Calu3 (cell line): ENCODE results near the gene SRSF4. TPM values are rescaled to one million over a fixed set of nuclear protein-coding genes. Genes with fewer than 3 reads are reported as not detected.

ENCODE experiments used
- BruUV-seq: library from RNA; stranded (reverse); fragments of 400-500 nt; replicated peaks from 2 replicates; lab custom pipeline; 2021; lab: Mats Ljungman, UMichigan
- CTCF ChIA-PET: fragments of 300-600 bp; sonication (Branson Sonifier 250); formaldehyde crosslinking; loops from one replicate; lab custom pipeline; 2022; ENCODE audit warnings: antibody characterized with exemption; lab: Charles Lee
- DNase-seq: peaks from one replicate; pipeline ENCODE4 v3.0.0; 2022
- H3K27ac Mint-ChIP-seq: one replicate; pipeline ENCODE4 v1.8.0; 2022; ENCODE audit warnings: mixed read lengths; ENCODE audit not compliant: unreplicated experiment
- H3K27me3 Mint-ChIP-seq: one replicate; pipeline ENCODE4 v1.8.0; 2022; ENCODE audit warnings: mixed read lengths; ENCODE audit not compliant: unreplicated experiment
- H3K36me3 Mint-ChIP-seq: one replicate; pipeline ENCODE4 v1.8.0; 2022; ENCODE audit warnings: mild to moderate bottlenecking, moderate library complexity, mixed read lengths; ENCODE audit not compliant: insufficient read depth, unreplicated experiment
- H3K4me1 Mint-ChIP-seq: one replicate; pipeline ENCODE4 v1.8.0; 2022; ENCODE audit warnings: mild to moderate bottlenecking, low read depth, mixed read lengths; ENCODE audit not compliant: unreplicated experiment
- H3K4me3 Mint-ChIP-seq: one replicate; pipeline ENCODE4 v1.8.0; 2022; ENCODE audit warnings: mild to moderate bottlenecking, low read depth, moderate library complexity, mixed read lengths; ENCODE audit not compliant: unreplicated experiment
- H3K9me3 Mint-ChIP-seq: one replicate; pipeline ENCODE4 v1.8.0; 2022; ENCODE audit warnings: low read depth, mixed read lengths; ENCODE audit not compliant: unreplicated experiment
- intact Hi-C: fragments of 100-400 bp; cut with micrococcal nuclease; formaldehyde crosslinking; loops from one replicate; pipeline ENCODE4 v1.10.0; 2022; ENCODE audit not compliant: unreplicated experiment
- total RNA-seq: library from RNA; stranded (reverse); gene quantifications from 2 replicates; pipeline ENCODE4 v1.2.3, GENCODE V29; 2022
- TF ChIP-seq, protein P1 (sequence below): fragments of 200-600 bp; IDR thresholded peaks from one replicate; pipeline ENCODE4 v1.8.0; 2022; ENCODE audit warnings: antibody characterized with exemption; ENCODE audit not compliant: unreplicated experiment

Gene SRSF4
- total RNA-seq, 1 experiment from 2014 or later, result 65.4 TPM

DNA sequence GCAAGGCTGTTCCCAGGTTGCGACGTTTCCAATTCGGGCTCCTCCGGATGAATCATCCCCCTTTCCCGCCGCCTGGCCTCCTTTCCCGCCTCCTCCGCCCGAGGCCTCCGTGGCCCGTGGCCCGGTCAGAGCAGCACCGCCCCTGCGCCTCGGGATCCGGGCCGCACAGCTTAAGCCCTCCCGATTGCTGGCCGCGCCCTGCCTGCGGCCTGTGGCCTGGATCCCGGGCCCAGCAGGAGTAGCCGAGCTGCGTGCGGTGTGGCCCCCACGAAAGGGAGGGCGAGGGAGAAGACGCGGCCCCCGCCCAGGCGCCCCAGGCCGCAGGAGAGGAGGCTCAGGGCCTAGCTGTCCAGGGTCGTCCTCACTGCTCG is 59.0 kb downstream of the SRSF4 start:
- Mint-ChIP-seq H3K4me3 (peak overlapping the region; percentile 61), H3K27ac (no peak overlapping the region), H3K36me3 (peaks cover 15% of the 10 kb centered on the region), H3K9me3 (no peaks in the 10 kb centered on the region), H3K4me1 (no peaks in the 10 kb centered on the region), H3K27me3 (peaks cover 29% of the 10 kb centered on the region)
- TF ChIP-seq, protein P1, sequence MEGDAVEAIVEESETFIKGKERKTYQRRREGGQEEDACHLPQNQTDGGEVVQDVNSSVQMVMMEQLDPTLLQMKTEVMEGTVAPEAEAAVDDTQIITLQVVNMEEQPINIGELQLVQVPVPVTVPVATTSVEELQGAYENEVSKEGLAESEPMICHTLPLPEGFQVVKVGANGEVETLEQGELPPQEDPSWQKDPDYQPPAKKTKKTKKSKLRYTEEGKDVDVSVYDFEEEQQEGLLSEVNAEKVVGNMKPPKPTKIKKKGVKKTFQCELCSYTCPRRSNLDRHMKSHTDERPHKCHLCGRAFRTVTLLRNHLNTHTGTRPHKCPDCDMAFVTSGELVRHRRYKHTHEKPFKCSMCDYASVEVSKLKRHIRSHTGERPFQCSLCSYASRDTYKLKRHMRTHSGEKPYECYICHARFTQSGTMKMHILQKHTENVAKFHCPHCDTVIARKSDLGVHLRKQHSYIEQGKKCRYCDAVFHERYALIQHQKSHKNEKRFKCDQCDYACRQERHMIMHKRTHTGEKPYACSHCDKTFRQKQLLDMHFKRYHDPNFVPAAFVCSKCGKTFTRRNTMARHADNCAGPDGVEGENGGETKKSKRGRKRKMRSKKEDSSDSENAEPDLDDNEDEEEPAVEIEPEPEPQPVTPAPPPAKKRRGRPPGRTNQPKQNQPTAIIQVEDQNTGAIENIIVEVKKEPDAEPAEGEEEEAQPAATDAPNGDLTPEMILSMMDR, result no peak
- CTCF ChIA-PET, result interaction anchor here (0.6 to 0.7 kb wide), 2 partner anchors 14 to 58 kb away, joined by 4 to 5 read pairs; no protein-coding TSS in a partner anchor
- peak; percentile 24 for DNase-seq
- intact Hi-C loops, result no loop called here
- no TSS peak for BruUV-seq

- peaks cover 29% of the 10 kb centered on the region for H3K27me3 Mint-ChIP-seq
- H3K4me1 Mint-ChIP-seq, result no peaks in the 10 kb centered on the region
- H3K27ac Mint-ChIP-seq, result no peak overlapping the region
- CTCF ChIA-PET, result interaction anchor here (0.6 to 0.7 kb wide), 2 partner anchors 15 to 57 kb away, joined by 4 to 5 read pairs; no protein-coding TSS in a partner anchor
- no TSS peak for BruUV-seq
- peak overlapping the region; percentile 61 for H3K4me3 Mint-ChIP-seq
- DNase-seq, result no peak
- peaks cover 16% of the 10 kb centered on the region for H3K36me3 Mint-ChIP-seq
- intact Hi-C loops, result no loop called here
- TF ChIP-seq, protein P1, result no peak
- no peaks in the 10 kb centered on the region for H3K9me3 Mint-ChIP-seq
These were observed 59.6 kb downstream of the SRSF4 start for GRCh38 chr1:29121936-29122681.

GRCh38 chr1:29121516-29121935 is 60.2 kb downstream of the SRSF4 start:
- intact Hi-C loops, result no loop called here
- no peak for DNase-seq
- TF ChIP-seq, protein P1, result no peak
- no peak overlapping the region for H3K27ac Mint-ChIP-seq
- H3K36me3 Mint-ChIP-seq, result peaks cover 20% of the 10 kb centered on the region
- H3K27me3 Mint-ChIP-seq, result peaks cover 29% of the 10 kb centered on the region
- CTCF ChIA-PET, result no interaction called here
- no peaks in the 10 kb centered on the region for H3K4me1 Mint-ChIP-seq
- no peaks in the 10 kb centered on the region for H3K9me3 Mint-ChIP-seq
- BruUV-seq, result no TSS peak
- H3K4me3 Mint-ChIP-seq, result peak overlapping the region; percentile 61

DNA sequence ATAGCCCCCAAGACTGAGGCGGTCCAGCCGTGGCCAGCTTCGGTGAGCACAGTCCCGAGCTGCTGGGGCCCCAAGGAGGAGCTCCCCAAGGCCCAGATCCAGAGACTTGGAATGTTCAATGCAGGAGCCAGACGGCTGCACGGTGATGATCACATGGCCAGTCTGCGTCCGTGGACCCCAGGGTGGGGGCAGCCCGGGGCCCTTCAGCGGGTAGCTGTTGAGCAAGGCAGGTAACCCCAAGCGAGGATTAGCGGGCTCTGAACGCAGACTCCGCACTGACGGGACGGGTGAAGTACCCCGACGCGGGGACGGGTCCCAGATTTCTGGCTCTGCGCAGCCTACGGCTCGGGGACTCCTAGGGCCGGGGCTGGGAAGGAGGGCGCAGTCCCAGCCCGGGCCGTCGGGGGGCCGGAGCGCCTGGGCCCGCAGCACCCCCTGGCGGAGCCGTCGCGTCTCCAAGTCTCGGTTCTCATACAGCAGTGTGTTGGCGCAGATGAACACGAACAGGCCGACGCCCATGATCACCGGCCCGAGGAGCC is 60.7 kb downstream of the SRSF4 start:
- H3K4me1 Mint-ChIP-seq, result no peaks in the 10 kb centered on the region
- CTCF ChIA-PET, result no interaction called here
- no TSS peak for BruUV-seq
- intact Hi-C loops, result no loop called here
- DNase-seq, result no peak
- peaks cover 24% of the 10 kb centered on the region for H3K27me3 Mint-ChIP-seq
- peaks cover 24% of the 10 kb centered on the region for H3K36me3 Mint-ChIP-seq
- no peak overlapping the region for H3K27ac Mint-ChIP-seq
- TF ChIP-seq, protein P1, result no peak
- no peak overlapping the region for H3K4me3 Mint-ChIP-seq
- H3K9me3 Mint-ChIP-seq, result no peaks in the 10 kb centered on the region
